ENCODE results near the gene ZCCHC7.

GRCh38 chr9:37128051-37128450 is 7.7 kb downstream of the ZCCHC7 start:
- TF ChIP-seq POLR2A (IDR thresholded peaks at IDR 0.05; ENCODE audit: low read depth, low read length) = no peak
- TF ChIP-seq JUN (IDR thresholded peaks at IDR 0.05; ENCODE audit: borderline replicate concordance, insufficient read depth, insufficient read length, low read depth) = no peak
- no peak for TF ChIP-seq MAX (IDR thresholded peaks at IDR 0.05; ENCODE audit: insufficient read depth, insufficient read length)
- TF ChIP-seq CTCF (IDR thresholded peaks at IDR 0.05; ENCODE audit: extremely low read depth in 1 of 2, insufficient read depth in 1 of 2, low read depth in 1 of 2, low read length in 2 of 2) = no peak
- TF ChIP-seq EZH2 (IDR thresholded peaks at IDR 0.05; ENCODE audit: borderline replicate concordance, low read depth, low read length, severe bottlenecking) = no peak
- TF ChIP-seq POLR2AphosphoS5 (IDR thresholded peaks at IDR 0.05; ENCODE audit: insufficient read depth, low read depth, low read length) = no peak
